Measurements from ENCODE around the gene OR11A1.

Gene OR11A1, protein sequence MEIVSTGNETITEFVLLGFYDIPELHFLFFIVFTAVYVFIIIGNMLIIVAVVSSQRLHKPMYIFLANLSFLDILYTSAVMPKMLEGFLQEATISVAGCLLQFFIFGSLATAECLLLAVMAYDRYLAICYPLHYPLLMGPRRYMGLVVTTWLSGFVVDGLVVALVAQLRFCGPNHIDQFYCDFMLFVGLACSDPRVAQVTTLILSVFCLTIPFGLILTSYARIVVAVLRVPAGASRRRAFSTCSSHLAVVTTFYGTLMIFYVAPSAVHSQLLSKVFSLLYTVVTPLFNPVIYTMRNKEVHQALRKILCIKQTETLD

DNA sequence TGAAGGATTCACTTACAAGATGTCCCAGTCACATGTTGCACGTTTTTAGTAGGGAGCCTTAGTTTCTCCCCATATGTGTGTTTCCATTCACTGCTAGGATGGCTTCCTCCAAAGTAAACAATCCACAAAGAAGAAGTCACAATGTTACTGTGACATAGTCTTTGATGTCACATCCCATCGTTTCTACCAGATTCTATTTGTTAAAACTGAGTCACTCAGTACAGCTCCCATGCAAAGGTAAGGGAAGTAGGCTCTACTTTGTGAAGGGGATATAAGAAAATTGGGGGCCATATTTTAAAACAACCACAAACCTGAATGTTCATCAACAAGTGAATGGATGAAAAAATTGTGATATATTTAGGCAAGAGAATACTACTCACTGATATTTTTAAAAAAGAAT lies at the start of gene OR11A1, which contains the start of gene OR2H1:
Gene OR11A1, minus strand, starts transcription at position 101 of the 400 bp plus-strand sequence. CDS start 29,430 bp downstream, outside the sequence.
Gene OR2H1, plus strand, starts transcription at position 185 of the 400 bp plus-strand sequence. CDS start 4,615 bp downstream, outside the sequence.
- no peak for DNase-seq (ENCODE audit: low spot score)

DNA sequence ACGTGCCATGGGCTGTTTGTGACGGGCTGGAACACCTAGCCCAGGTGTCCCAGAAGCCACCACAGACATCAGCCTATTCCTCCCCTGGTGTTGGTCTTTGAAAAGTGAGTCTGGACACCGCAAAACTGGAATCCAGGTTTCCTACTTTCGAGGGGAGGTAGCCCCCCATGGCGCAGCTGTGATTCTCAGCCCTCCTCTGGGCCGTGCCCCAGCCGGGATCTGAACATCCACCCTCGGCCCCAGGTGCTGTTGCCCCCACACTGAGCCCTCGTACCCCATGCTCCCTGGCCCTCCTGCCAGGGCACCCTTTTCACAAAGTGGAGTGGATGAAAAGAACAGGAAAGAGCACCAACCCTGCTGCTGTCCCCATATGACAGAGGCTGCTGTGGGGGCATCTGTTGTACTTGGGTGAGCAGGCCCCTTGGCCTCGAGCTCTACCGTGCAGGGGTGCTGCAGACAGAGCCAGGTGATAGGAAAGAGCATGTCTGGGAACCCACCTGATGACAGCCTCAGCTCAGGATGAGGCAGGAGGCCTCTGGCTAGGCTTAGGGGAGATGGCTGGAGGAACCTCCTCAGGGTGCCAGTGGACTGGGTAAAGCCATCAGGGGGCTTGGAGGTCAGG lies 49.7 kb upstream of the OR11A1 start:
- DNase-seq (ENCODE audit: low spot score), result no peak

DNA sequence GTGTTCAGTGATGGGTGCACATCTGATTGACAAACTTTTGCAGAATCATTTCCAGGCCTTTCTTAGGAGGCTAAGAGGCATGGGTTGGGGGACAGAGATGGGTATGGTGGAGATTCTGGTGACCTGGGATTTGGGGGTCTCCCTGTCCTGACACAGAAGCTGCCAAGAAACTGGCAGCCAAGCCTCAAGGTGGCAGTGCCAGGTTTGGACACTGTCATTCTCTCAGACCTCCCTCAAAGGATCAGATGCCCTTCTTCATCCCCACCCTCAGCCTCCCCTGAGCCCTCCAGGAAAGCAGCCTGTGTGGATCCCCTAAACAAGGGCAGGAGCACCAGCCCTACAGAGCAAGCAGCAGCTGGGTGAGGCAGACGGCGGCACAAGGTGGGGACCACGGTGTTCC lies 48.9 kb upstream of the OR11A1 start:
- no peak for DNase-seq (ENCODE audit: low spot score)

DNA sequence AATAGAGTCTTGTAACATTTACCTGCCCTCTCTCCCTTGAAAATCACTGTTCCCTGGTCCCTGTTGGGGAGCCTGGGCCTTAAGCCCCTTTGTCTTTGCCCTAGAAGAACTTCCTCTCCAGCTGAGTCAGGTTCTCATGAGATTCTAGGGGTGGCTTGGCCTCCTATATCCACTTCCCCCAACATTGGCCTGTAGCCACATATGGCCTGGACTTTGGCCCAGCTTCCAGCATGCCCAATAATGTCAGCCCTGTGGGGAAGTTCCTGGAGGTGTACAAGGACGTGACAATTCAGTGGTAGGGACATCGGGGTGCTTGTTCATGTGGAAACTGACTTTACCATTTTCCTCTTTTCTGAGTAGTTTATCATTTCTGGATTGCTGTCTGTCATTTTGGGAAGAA lies 48.1 kb upstream of the OR11A1 start:
- DNase-seq (ENCODE audit: low spot score), result no peak

DNA sequence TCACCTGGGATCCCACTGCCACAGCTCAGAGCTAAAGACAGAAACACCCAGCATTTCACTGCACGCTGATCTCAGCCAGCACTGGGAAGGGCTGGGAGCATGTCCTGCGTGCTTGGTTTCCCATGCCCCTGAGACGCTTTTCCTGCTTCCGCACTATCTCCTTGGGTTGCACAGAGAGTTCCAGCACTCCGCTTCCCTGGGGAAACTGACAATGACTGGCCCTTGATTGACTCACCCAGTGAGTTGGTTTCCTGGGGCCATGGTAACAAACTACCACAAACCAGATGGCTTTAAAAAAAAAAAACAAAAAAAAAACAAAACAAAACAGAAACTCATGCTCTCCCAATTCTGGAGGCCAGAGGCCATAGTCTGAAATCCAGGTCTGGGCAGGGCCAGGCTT lies 45.7 kb upstream of the OR11A1 start:
- DNase-seq (ENCODE audit: low spot score), result no peak

DNA sequence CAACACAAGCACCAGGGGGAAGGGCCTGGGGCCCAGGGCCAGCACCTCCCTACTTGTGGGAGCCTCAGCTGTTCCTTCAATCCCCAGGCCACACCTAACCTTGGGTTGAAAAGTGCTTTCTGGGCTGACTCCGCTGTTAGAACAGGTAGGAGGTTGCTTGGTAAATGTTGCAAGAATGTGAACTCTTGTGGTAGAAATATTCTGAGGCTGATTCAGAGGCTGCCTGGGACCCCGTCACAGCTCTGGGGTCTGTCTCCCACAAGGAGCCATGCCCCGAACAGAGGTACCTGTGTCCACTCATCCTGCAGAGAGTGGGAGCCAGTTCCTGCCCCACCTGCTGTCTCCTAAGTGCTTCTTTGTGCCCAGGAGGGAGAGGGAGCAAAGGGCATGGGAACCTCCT lies 45.3 kb upstream of the OR11A1 start:
- DNase-seq (ENCODE audit: low spot score), result no peak

DNA sequence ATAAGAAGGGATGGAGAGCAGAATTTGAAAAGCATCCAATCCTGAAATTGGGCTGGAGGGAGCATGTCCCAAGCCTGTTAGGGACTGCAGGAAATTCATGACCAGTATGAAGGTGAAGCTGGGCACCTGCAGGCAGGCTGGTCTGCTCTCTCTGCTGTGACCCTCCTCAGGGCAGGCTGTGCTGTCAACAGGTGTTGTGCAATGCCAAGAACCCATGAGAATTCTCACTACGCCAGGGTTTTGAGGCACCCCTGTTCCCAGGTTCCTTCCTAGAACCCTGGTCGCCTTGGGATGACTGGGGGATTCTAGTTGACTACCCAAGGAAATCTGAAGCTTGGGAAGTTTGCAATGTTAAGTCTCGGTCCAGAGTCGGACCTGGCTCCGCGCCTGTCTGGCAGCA lies 44.2 kb upstream of the OR11A1 start:
- DNase-seq (ENCODE audit: low spot score), result no peak

DNA sequence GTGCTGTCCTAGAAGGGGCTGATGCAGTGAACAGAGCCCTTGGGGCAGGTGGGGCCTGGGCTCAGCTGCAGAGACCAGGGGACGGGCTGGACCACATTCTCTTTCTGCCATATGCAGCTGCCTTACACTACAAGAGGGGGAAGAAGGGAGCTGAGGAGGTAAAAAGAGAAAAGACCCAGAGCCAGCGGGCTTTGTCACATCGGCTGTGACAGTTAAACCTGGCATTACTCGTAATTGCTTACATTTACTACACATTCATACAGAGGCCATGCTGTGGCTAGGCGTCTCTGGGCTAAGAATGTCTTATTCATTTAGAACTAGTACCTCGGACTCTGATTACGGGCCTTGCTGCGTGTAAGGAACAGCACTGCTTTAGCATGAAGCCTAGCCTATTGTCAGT lies 43.7 kb upstream of the OR11A1 start:
- DNase-seq (ENCODE audit: low spot score), result no peak

DNA sequence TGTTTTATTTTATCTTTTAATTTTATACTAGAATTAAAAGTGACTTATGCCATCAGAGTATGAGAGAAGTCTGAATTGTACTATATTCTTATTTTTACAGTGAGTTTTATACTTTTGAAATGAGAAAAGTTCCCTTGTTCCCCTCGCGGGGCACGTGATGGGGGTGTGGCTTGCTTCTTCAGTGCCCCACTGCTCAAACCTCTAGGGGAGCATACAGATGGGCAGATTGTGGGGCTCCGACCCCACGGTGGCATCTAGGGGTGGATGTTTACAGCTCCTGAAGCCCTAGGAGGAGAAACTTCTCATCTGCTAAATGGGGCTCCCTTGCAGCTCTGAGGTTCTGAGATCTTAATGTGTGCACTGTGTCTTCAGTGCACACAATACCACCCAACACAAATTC lies 42.8 kb upstream of the OR11A1 start:
- DNase-seq (ENCODE audit: low spot score), result no peak

DNA sequence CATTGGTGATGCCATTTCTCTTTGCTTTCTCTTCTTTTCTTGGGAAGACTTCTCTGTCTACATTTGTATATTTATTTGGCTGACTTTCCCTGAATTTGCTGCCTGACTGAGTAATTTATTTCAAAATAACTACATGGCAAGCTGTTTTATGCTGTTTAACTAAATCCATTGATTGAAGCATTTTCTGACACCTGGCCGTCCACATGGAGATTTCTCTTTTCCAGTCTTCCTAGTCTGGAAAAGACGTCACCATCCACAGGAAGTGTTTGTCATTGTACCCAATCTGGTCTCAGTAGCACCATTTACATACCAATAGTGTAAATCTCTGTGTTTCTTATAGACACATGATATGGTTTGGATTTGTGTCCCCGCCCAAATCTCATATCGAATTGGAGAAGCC lies 40.1 kb upstream of the OR11A1 start:
- DNase-seq (ENCODE audit: low spot score), result no peak

DNA sequence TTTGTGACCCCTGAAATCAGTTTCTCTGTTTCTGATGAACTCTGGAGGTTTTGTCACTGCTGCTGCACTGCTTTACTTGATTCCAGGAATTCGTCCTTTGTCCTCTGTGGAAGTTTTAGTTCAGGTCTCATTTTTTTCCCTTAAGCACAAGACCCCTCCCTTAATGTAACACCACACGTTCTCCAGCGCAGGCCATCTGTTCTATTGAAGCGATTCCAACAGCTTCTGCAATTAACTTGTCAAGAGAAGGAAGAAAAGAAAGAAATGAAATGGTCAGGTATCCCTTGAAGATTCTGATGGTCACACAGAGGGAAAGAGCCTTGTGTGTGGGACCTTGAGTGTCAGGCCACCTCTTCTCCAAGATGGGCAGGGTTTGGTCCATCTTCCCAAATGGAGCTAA lies 38.7 kb upstream of the OR11A1 start:
- DNase-seq (ENCODE audit: low spot score), result no peak

DNA sequence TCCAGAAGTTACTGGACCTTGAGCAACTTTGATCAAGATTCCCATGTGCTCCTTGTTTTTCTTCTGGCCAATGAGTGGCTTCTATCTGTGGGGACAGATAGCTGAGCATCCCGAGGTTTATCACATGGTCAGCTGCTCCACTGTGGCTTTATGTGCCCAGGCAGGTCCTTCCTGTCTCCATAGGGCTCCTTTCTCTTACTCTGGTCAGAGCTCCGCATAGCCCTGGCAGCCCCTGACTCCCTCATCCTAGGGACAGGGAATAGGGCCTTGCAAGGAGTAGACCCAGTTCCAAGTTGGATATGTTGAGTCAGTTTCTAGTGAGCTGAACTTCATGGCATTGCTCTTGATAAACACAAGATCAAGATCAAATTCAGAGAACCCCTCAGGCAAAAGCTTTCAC lies 37.3 kb upstream of the OR11A1 start:
- DNase-seq (ENCODE audit: low spot score), result no peak

DNA sequence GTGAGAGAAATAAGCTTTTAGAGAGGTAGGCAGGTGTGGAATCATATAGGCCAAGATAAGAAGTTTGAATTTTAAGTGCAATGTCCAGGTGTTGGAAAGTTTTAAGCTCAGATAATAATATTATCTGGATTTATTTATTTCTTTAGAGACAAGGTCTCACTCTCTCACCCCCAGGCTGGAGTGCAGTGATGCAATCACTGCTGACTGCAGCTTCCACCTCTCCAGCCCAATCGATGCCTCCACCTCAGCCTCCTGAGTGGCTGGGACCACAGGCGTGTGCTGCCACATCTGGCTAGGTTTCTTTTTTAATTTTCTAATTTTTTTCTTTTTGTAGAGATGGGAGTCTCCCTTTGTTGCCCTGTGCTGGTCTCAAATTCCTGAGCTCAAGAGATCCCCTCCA lies 36.4 kb upstream of the OR11A1 start:
- no peak for DNase-seq (ENCODE audit: low spot score)

DNA sequence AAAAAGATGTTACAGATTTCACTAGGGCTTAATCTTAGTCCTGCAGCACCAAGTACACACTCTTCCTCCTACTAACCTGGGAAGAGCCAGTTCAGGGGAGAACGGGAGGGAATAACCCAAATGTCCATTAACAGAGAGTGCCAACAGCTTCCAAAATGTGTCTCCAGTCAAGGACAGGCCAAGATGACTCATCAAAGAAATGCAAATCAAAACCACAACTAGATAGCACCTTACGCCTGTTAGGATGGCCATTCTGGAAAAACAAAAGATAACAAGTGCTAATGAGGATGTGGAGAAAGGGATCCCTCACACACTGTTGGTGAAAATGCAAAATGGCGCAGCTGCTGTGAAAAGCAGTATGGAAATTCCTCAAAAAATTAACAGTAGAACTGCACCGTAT lies 34.7 kb upstream of the OR11A1 start:
- no peak for DNase-seq (ENCODE audit: low spot score)

DNA sequence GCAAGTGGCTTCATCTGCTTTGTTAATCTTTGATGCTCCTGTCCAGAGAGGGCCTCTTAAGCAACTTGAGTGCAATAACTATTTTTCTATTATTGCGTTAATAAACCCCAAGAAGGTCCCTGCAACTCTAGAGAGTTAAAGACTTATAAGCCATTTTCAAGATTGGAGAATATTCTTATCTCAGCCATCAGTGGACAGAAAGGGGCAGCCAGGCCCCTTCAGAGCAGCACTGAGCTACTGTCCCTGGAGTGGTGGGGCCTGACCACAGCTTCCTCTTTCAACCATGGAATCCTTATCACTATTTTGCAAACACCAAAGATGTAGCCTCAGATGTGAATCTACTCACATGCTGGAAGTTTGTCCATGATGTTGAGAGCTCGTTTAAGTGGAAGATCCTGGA lies 33.7 kb upstream of the OR11A1 start:
- DNase-seq (ENCODE audit: low spot score), result no peak

DNA sequence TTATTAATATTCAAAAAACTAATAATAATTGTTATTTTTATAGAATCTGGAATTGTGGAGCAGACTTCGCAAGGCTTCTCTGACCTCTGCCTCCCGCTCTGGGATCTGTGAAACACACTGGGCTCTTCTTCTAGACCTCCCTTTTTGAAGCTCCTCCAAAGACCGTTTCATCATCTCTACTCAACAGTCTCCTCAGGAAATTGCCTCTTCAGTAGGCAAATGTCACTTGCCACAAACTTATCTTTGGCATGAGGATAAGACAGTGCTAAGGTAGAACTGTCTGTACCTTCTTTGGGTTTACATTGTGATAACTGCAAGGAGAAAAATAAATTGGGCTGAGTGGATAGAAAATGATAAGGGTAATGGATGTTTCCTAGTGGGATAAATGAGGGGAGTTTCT lies 33.2 kb upstream of the OR11A1 start:
- no peak for DNase-seq (ENCODE audit: low spot score)

DNA sequence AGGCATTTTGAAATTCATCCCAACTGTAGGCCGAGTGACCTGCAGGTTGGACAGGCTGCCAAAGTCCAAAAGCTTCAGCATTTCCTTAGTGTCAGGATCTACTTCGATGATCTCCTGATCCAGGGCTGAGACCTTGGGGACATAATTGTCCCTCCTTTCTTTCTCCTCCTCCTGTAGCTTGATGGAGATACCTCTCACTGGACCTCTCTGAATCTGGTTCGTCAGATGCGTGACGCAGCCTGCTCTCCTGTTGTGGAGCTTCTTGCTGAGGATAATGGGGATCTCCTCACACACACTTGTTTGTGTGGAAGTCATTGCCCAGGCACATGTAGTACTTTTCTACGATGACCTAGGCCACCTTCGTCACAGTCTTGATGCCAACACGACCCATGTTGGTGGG lies 32.4 kb upstream of the OR11A1 start:
- no peak for DNase-seq (ENCODE audit: low spot score)

DNA sequence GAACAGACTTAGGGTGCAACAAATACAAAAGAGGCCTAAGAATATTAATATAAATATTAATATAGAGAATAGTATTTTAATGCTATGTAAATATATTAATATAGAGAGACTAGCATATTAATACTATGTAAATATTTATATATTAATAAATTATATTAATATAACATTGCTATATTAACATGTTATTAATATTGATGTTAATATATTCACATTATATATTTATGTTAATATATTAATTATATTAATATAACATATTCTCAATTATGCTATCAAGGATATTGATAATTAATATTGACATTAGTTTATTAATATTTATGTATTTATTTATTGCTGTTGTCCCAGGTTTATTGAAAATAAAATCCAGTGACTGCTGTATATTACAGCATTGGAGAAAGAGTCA lies 32.0 kb upstream of the OR11A1 start:
- DNase-seq (ENCODE audit: low spot score), result no peak

DNA sequence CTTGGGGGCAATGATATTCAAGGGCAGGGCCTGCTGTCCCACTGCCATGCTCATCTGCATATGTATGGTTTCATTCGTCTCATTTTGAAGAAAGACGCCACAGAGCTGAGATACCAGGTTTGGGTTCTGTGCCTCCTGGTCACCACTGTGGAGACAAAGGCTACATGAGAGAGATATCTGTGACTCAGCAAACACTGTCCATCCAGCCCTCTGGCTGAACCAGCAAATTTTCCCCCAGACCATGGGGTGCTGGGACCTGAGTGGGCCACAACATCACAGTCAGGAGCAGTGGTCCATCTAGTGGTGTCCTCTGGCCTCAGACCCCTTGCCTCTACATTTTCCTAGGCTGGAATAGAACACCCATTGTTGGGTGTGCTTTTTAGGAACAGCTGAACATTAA lies 30.8 kb upstream of the OR11A1 start, which contains the start of gene MAS1L:
Gene MAS1L, minus strand, starts transcription at position 297 of the 400 bp plus-strand sequence. Its CDS starts 54 bp downstream, at position 243.
- DNase-seq (ENCODE audit: low spot score), result no peak

DNA sequence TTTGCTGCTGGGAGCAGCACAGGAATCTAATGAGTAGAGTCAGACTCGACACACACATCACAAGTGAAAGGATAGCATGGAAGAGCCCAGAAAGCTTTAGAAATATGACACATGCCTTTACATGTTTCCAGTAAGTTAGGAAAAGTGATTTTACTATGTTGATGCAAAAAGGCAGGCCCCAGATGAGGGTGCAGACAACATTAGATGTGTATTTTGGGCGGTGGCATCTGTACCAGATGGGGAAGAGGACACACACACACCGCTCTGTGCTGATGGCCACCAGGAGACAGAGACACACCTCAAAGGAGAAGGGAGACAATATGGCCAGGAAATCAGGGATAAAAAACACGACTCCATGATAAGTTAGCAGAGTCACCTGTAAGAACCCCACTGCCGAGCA lies 30.3 kb upstream of the OR11A1 start:
- no peak for DNase-seq (ENCODE audit: low spot score)

DNA sequence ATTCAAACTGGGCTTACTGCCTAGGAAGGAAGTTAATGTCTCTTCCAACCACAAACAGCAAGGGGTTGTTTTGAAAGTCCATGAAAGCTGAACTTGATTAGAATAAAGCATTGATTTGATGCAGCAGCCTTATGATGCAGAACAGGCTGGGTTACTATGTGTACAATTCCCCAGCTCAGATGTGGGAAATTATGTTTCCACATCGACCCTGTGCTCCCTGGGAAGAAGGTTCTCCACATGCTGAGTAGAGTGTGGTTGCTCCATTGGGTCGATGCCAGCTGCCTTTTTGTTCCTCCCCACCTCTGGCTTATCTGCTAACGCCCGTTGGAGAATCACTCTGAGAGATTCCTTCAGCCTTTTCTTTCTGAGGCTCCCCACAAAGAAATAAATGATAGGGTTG lies 29.7 kb upstream of the OR11A1 start:
- no peak for DNase-seq (ENCODE audit: low spot score)

DNA sequence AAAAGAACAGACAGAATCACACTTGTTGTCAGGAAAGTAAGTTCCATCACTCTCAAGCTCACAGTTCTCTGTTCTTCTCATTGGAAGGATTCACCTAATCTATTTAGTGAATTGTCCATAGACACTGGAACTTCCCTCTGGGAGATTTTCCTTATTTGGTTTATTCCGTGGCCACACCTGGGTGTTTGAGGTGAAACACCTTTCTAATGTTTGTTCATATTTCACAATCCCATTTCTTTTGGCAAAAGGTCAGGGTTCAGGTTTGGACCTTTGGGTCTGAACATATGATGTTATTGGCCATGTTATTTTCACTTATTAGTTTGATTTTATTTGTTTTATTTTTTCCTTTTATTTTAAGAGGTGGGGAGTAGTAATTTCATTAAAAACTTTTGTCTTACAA lies 26.9 kb upstream of the OR11A1 start:
- no peak for DNase-seq (ENCODE audit: low spot score)

DNA sequence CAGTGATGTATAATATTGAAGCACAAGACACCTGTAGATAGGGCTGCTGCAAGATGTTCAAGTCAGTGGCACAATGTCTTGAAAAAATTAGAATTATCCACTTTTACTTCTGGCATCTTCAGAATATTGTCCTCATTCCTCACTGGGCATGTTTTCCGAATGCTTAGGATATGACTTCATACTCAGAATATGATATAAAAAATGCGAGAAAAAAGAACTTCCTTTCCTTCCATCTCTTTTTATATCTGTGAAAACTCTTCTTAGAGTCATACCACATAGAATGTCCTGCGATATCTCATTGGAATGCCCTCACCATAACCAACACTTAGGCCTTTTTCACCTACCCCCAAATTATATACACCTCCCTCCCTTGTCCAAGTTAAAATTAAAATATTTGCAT lies 26.3 kb upstream of the OR11A1 start:
- DNase-seq (ENCODE audit: low spot score), result no peak

DNA sequence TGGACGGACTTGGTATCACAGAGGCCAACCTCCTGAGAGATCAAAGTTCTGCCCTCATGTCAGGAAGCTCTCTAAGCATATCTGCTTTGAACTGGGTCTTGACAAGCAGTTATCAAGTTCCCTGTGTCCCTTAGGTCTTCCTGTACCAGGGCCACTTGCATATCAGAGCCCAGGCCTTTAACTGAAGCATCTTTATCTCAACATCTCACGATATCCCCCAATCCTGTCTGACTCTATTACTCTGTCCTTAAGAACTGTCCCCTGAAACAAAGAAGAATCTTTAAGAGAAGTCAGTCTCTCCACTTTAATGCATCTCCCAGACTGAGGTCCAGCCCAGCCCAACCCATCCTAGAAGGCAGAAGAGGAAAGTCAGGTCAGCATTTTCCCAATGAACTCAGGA lies 22.7 kb upstream of the OR11A1 start:
- DNase-seq (ENCODE audit: low spot score), result no peak
